HL-60/S4 treated with phorbol 12-myristate 13-acetate at 8.2 ng/mL for 4 days and 3 days (cell line): ENCODE data around the gene KCNAB1.

Experiments
- in situ Hi-C: fragments of 300-500 bp; cut with MboI; formaldehyde crosslinking; loops from 2 replicates; pipeline ENCODE4 v1.15.0; 2022; ENCODE audit warnings: low sequenced_read_pairs

The KCNAB1 gene

GRCh38 chr3:156473341-156473740, 353.0 kb downstream of the KCNAB1 start:
- in situ Hi-C loops: no loop called here

GRCh38 chr3:156474560-156475389, 354.4 kb downstream of the KCNAB1 start:
- in situ Hi-C loops: no loop called here

- in situ Hi-C loops: no loop called here
These were observed 356.9 kb downstream of the KCNAB1 start for GRCh38 chr3:156477323-156477722.

GRCh38 chr3:156478891-156479290, 358.5 kb downstream of the KCNAB1 start:
- in situ Hi-C loops: no loop called here

GRCh38 chr3:156479604-156480003, 359.2 kb downstream of the KCNAB1 start:
- in situ Hi-C loops: no loop called here

GRCh38 chr3:156480949-156481348, 360.6 kb downstream of the KCNAB1 start:
- in situ Hi-C loops: no loop called here

- in situ Hi-C loops: no loop called here
These were observed 362.6 kb downstream of the KCNAB1 start for GRCh38 chr3:156483002-156483401.

GRCh38 chr3:156483426-156483825, 363.0 kb downstream of the KCNAB1 start:
- in situ Hi-C loops: no loop called here

- in situ Hi-C loops: no loop called here
These were observed 363.8 kb downstream of the KCNAB1 start for GRCh38 chr3:156483961-156484787.

GRCh38 chr3:156488767-156489166, 368.4 kb downstream of the KCNAB1 start:
- in situ Hi-C loops: no loop called here

- in situ Hi-C loops: no loop called here
These were observed 369.1 kb downstream of the KCNAB1 start for GRCh38 chr3:156489462-156489911.

- in situ Hi-C loops: no loop called here
These were observed 370.8 kb downstream of the KCNAB1 start for GRCh38 chr3:156491192-156491591.

- in situ Hi-C loops: no loop called here
These were observed 372.5 kb downstream of the KCNAB1 start for GRCh38 chr3:156492801-156493261.

GRCh38 chr3:156493887-156494286, 373.5 kb downstream of the KCNAB1 start:
- in situ Hi-C loops: no loop called here

GRCh38 chr3:156495816-156496215, 375.4 kb downstream of the KCNAB1 start:
- in situ Hi-C loops: no loop called here

GRCh38 chr3:156497326-156497725, 376.9 kb downstream of the KCNAB1 start:
- in situ Hi-C loops: no loop called here

- in situ Hi-C loops: no loop called here
These were observed 377.9 kb downstream of the KCNAB1 start for GRCh38 chr3:156498307-156498706.

GRCh38 chr3:156507285-156507684, 386.9 kb downstream of the KCNAB1 start:
- in situ Hi-C loops: loop anchor here (25.0 kb wide), 2 partner anchors 345 to 580 kb away; no protein-coding TSS in a partner anchor

GRCh38 chr3:156509189-156510174, 389.1 kb downstream of the KCNAB1 start:
- in situ Hi-C loops: loop anchor here (25.0 kb wide), 2 partner anchors 347 to 578 kb away; no protein-coding TSS in a partner anchor

- in situ Hi-C loops: loop anchor here (25.0 kb wide), 2 partner anchors 350 to 575 kb away; no protein-coding TSS in a partner anchor
These were observed 391.8 kb downstream of the KCNAB1 start for GRCh38 chr3:156511987-156512677.
